Heart right ventricle (tissue), 16 donors: ENCODE results near the gene ZNF408. TPM values are rescaled to one million over a fixed set of nuclear protein-coding genes. Genes with fewer than 3 reads are reported as not detected.
A peak's percentile ranks its signal among the peaks of the same experiment; 100 is the strongest.

Experiments used
- ATAC-seq, 8 donors: fragments of 200-7000 bp; cut with Tn5 transposase; one replicate each; pipeline ENCODE4 v1.9.1; 2020; ENCODE audit warnings: mild to moderate bottlenecking in 8 of 8, moderate library complexity in 8 of 8, moderate number of reproducible peaks in 1 of 8
- DNase-seq, 2 donors: peaks; one replicate each; pipeline ENCODE4 v3.0.0-alpha.2; 2020
- H3K27ac ChIP-seq, 10 donors: fragments of 200-600 bp; sonication (generic) in 2 of 10; one replicate each; pipeline versions ENCODE4 v1.5.0 to v1.8.0; 2020 to 2022; ENCODE audit warnings: mild to moderate bottlenecking in 3 of 10
- H3K27me3 ChIP-seq, 7 donors: fragments of 200-600 bp; one replicate each; pipeline ENCODE4 v1.8.0; 2021 to 2022; ENCODE audit warnings: mild to moderate bottlenecking in 2 of 7
- H3K36me3 ChIP-seq, 9 donors: fragments of 200-600 bp; sonication (generic) in 1 of 9; one replicate each; pipeline versions ENCODE4 v1.5.0 to v1.8.0; 2020 to 2022; ENCODE audit warnings: mild to moderate bottlenecking in 2 of 9
- H3K4me1 ChIP-seq, 9 donors: fragments of 200-600 bp; sonication (generic) in 1 of 9; one replicate each; pipeline versions ENCODE4 v1.5.0 to v1.8.0; 2020 to 2022; ENCODE audit warnings: mild to moderate bottlenecking in 4 of 9
- H3K4me3 ChIP-seq, 10 donors: fragments of 200-600 bp; sonication (generic) in 2 of 10; one replicate each; pipeline versions ENCODE4 v1.5.0 to v1.8.0; 2020 to 2022; ENCODE audit warnings: mild to moderate bottlenecking in 7 of 10, moderate library complexity in 2 of 10
- H3K9me3 ChIP-seq, 11 donors: fragments of 200-600 bp in 10 of 11; sonication (generic) in 2 of 11; one replicate each; pipeline versions ENCODE4 v1.5.0 to v1.8.0; 2013 to 2022; ENCODE audit warnings: mild to moderate bottlenecking in 2 of 11, control low read depth in 1 of 11, moderate library complexity in 1 of 11
- CTCF ChIP-seq, 9 donors: fragments of 200-600 bp; sonication (generic) in 2 of 9; IDR thresholded peaks; one replicate each; pipeline versions ENCODE4 v1.5.0 to v1.8.0; 2021 to 2022; ENCODE audit warnings: antibody characterized with exemption in 9 of 9, mild to moderate bottlenecking in 5 of 9, moderate library complexity in 1 of 9
- WGBS, 2 donors: extraction: QIAGEN DNeasy Blood & Tissue Kit; methylation state at CpG; one replicate each; pipeline ENCODE4 v1.1.7; 2013; ENCODE audit warnings: inconsistent platforms in 1 of 2; 5-methylcytosine and 5-hydroxymethylcytosine counted together
- intact Hi-C, 10 donors: fragments of 100-400 bp; cut with DNase I; formaldehyde crosslinking; loops; one replicate each; pipeline versions ENCODE4 v1.11.1 to v1.14.2; 2022
- polyA plus RNA-seq, 2 donors: library from polyadenylated mRNA; stranded (reverse); fragments of 200-250 nt; gene quantifications; one replicate each; pipeline ENCODE4 v1.2.3, GENCODE V29; 2013
- total RNA-seq, 10 donors: library from RNA; stranded (reverse); fragmentation: NEBNext Ultra II Directional in 3 of 10; extraction: Animal tissue kit (Norgen Biotek cat#: 25700) in 3 of 10; gene quantifications; one replicate each; pipeline versions ENCODE4 v1.2.1 to v1.2.4, GENCODE V29; 2021 to 2023
- donor health status: Arrhythmogenic right ventricular cardiomyopathy.
- donor health status: ischemic (EF 13 %, LVEDD 7.1; RV severe dilation, severe dysfunction).
- donor health status: healthy with polysubstance abuse.
- donor health status: DM: no; HTN: yes; CAD: no.
- donor health status: DM: no; HTN: no; CAD: no.
- donor health status: ischemic (EF 25% LVEDD 6.9; RV normal size, moderate dysfunction).
- donor health status: ischemic (EF 25% LVEDD 5.7; RV mildly dilated, moderate dysfunction).
- donor health status: healthy.
- donor health status: DM: yes; HTN: yes; CAD: no.
- donor health status: Ischemic cardiomyopathy.
- donor health status: ischemic (EF 35%, LVEDD 5.7; RV mildly dilated, moderate dysfunction).
- donor health status: nonischemic (EF 11% LVEDD 7.7; RV severe dilation, severe dysfunction).
- donor health status: DM: yes; HTN: yes; CAD: no.
- donor health status: PGD.
- donor health status: ischemic (EF 29% LVEDD 5.4; RV normal size, mild dysfunction).
- donor health status: nonischemic (EF 23%, LVEDD 6.1; RV moderate dilation, normal function).

Gene ZNF408
- total and polyA plus RNA-seq, 12 donors: 5.0 to 8.9 (median 6.7) TPM

- intact Hi-C loops: no loop called here
- no peak overlapping the region for H3K4me3 ChIP-seq
- no peak for TF ChIP-seq CTCF (IDR thresholded peaks at IDR 0.05)
- H3K27me3 ChIP-seq: no peaks in the 10 kb centered on the region
- H3K4me1 ChIP-seq: peaks cover 13 to 68% (median 50%) of the 10 kb centered on the region in 9 donors
- WGBS, 2 donors: 69 to 73% methylated on average over 15 of the region's 15 CpGs
- ATAC-seq (peak in 1 of 8 donors; percentile 14), DNase-seq (no peak)
- H3K9me3 ChIP-seq: no peaks in the 10 kb centered on the region
- H3K36me3 ChIP-seq: peaks cover under 1 to 85% (median 45%) of the 10 kb centered on the region in 9 donors
- H3K27ac ChIP-seq: peak overlapping the region in 9 of 10 donors; percentile 14 to 88 (median 81)
These were observed 24.2 kb upstream of the ZNF408 start for GRCh38 chr11:46676436-46677158.

- 66 to 68% methylated on average over 8 of the region's 8 CpGs for WGBS, 2 donors
- ATAC-seq: no peak
These were observed 23.7 kb upstream of the ZNF408 start for GRCh38 chr11:46677169-46677568.

GRCh38 chr11:46677991-46678740 lies 22.7 kb upstream of the ZNF408 start:
- peaks cover 13 to 55% (median 46%) of the 10 kb centered on the region in 9 donors for H3K4me1 ChIP-seq
- DNase-seq (no peak), ATAC-seq (no peak)
- 81 to 82% methylated on average over 10 of the region's 10 CpGs for WGBS, 2 donors
- intact Hi-C loops: no loop called here
- no peaks in the 10 kb centered on the region for H3K27me3 ChIP-seq
- TF ChIP-seq CTCF (IDR thresholded peaks at IDR 0.05): no peak
- H3K36me3 ChIP-seq: peaks cover 5 to 85% (median 48%) of the 10 kb centered on the region in 9 donors
- peak overlapping the region in 4 of 10 donors; percentile 4 to 88 (median 82) for H3K27ac ChIP-seq
- no peak overlapping the region for H3K4me3 ChIP-seq
- H3K9me3 ChIP-seq: no peaks in the 10 kb centered on the region

More at GRCh38 chr11:46677169-46677568, 23.7 kb upstream of the ZNF408 start:
- H3K9me3 ChIP-seq: no peaks in the 10 kb centered on the region
- no peak for DNase-seq
- no peak for TF ChIP-seq CTCF (IDR thresholded peaks at IDR 0.05)
- H3K27me3 ChIP-seq: no peaks in the 10 kb centered on the region
- intact Hi-C loops: no loop called here
- peak overlapping the region in 9 of 10 donors; percentile 14 to 88 (median 73) for H3K27ac ChIP-seq
- H3K36me3 ChIP-seq: peaks cover 5 to 85% (median 51%) of the 10 kb centered on the region in 9 donors
- H3K4me3 ChIP-seq: no peak overlapping the region
- peaks cover 13 to 63% (median 50%) of the 10 kb centered on the region in 9 donors for H3K4me1 ChIP-seq

- Histone ChIP-seq H3K27me3 (no peaks in the 10 kb centered on the region), H3K27ac (peak overlapping the region in 3 of 10 donors; percentile 81 to 88 (median 83)), H3K9me3 (no peaks in the 10 kb centered on the region), H3K4me3 (no peak overlapping the region), H3K36me3 (peaks cover 5 to 81% (median 45%) of the 10 kb centered on the region in 9 donors), H3K4me1 (peaks cover 13 to 55% (median 46%) of the 10 kb centered on the region in 9 donors)
- intact Hi-C loops: no loop called here
- DNase-seq (no peak), ATAC-seq (no peak)
- no peak for TF ChIP-seq CTCF (IDR thresholded peaks at IDR 0.05)
- 91 to 94% methylated on average over 9 of the region's 9 CpGs for WGBS, 2 donors
These were observed 22.1 kb upstream of the ZNF408 start for GRCh38 chr11:46678741-46679130.
